ENCODE data around the gene USP37.

Gene USP37

DNA sequence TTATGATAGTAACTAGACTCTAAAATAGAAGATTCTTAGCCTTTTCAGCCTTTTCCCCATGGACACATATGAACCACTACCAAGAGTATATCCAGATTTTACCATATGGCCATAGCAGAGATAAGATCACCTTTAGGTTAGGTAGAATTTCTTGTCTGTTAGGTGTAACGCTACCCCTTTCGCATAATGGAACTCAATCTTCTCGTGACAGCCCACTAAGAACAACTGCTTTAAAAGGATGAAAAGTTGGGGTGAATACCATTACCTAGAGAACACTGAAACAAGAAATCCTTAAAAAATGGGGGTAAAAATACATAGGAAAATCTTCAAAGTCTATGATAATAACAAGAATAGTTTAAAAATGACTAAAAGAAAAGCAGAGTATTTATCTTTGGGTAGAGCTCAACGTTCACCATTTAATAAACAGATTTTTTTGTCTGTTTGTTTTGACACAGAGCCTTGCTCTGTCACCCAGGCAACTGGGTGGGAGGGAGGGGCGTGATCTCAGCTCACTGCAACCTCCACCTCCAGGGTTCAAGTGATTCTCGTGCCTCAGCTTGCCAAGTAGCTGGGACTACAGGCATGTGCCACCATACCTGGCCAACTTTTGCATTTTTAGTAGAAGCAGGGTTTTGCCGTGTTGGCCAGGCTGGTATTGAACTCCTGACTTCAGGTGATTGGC lies 82.0 kb downstream of the USP37 start:
- no peak for DNase-seq (ENCODE audit: extremely low read depth, insufficient read length)
- no peak for TF ChIP-seq CTCF (IDR thresholded peaks at IDR 0.05; ENCODE audit: insufficient read depth, low read length, poor library complexity, severe bottlenecking)
- no peaks in the 10 kb centered on the region; the same call in none of the 2 replicates for H3K36me3 ChIP-seq (ENCODE audit: control insufficient read depth, insufficient read depth, low read length)
- no peaks in the 10 kb centered on the region for H3K27me3 ChIP-seq (replicated peaks; ENCODE audit: control insufficient read depth, insufficient read depth, low read length)
- H3K4me3 ChIP-seq (replicated peaks; ENCODE audit: low read depth, low read length): no peak overlapping the region

- Histone ChIP-seq H3K4me3 (replicated peaks; ENCODE audit: low read depth, low read length) (no peak overlapping the region), H3K27me3 (replicated peaks; ENCODE audit: control insufficient read depth, insufficient read depth, low read length) (no peaks in the 10 kb centered on the region), H3K36me3 (ENCODE audit: control insufficient read depth, insufficient read depth, low read length) (peaks cover 2% of the 10 kb centered on the region; the same call in 1 of the 2 replicates)
- TF ChIP-seq CTCF (IDR thresholded peaks at IDR 0.05; ENCODE audit: insufficient read depth, low read length, poor library complexity, severe bottlenecking): no peak
- no peak for DNase-seq (ENCODE audit: extremely low read depth, insufficient read length)
Observed at GRCh38 chr2:218482651-218483050, 85.5 kb downstream of the USP37 start.

DNA sequence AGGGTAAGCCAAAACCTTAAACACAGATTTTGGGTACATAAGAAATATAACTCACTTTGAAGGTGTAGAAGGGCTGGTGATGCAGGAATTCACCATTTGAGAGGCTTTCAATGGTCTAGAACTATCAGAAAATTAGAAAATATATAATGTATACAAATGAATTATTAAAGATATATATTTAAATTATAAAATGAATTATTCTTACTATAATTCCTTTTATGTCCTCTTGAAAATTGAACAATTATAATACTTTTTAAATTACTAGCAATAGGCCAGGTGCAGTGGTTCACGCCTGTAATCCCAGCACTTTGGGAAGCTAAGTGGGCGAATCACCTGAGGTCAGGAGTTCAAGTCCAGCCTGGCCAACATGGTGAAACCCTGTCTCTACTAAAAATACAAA lies 88.6 kb downstream of the USP37 start:
- H3K27me3 ChIP-seq (replicated peaks; ENCODE audit: control insufficient read depth, insufficient read depth, low read length): no peaks in the 10 kb centered on the region
- TF ChIP-seq CTCF (IDR thresholded peaks at IDR 0.05; ENCODE audit: insufficient read depth, low read length, poor library complexity, severe bottlenecking): no peak
- H3K36me3 ChIP-seq (ENCODE audit: control insufficient read depth, insufficient read depth, low read length): peaks cover 2% of the 10 kb centered on the region; the same call in 1 of the 2 replicates
- H3K4me3 ChIP-seq (replicated peaks; ENCODE audit: low read depth, low read length): no peak overlapping the region
- no peak for DNase-seq (ENCODE audit: extremely low read depth, insufficient read length)

GRCh38 chr2:218478544-218478943 lies 89.6 kb downstream of the USP37 start:
- H3K36me3 ChIP-seq (ENCODE audit: control insufficient read depth, insufficient read depth, low read length): peaks cover 2% of the 10 kb centered on the region; the same call in 1 of the 2 replicates
- DNase-seq (ENCODE audit: extremely low read depth, insufficient read length): no peak

DNA sequence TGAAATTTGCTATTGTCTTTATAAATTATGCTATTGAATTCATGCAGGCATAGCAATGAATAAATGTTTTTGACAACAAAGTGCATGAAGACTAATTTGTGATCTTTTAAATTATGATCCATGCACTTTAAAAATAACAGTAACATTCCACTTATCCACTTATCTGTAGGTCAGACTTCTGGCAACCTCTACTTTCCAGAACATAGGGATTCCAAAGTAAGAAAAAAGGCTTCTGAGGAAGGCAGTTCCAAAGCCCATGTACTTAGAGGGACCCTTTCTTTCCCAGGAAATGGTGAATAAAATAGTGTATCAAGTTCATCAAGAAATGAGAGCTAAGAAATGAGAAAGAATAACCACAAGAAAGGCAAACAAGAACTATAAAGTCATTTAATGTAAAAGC lies 90.9 kb downstream of the USP37 start:
- no peak for DNase-seq (ENCODE audit: extremely low read depth, insufficient read length)
- Histone ChIP-seq H3K36me3 (ENCODE audit: control insufficient read depth, insufficient read depth, low read length) (peaks cover 2% of the 10 kb centered on the region; the same call in 1 of the 2 replicates), H3K4me3 (replicated peaks; ENCODE audit: low read depth, low read length) (no peak overlapping the region), H3K27me3 (replicated peaks; ENCODE audit: control insufficient read depth, insufficient read depth, low read length) (no peaks in the 10 kb centered on the region)
- no peak for TF ChIP-seq CTCF (IDR thresholded peaks at IDR 0.05; ENCODE audit: insufficient read depth, low read length, poor library complexity, severe bottlenecking)

More at GRCh38 chr2:218478544-218478943, 89.6 kb downstream of the USP37 start:
- TF ChIP-seq CTCF (IDR thresholded peaks at IDR 0.05; ENCODE audit: insufficient read depth, low read length, poor library complexity, severe bottlenecking): no peak
- H3K4me3 ChIP-seq (replicated peaks; ENCODE audit: low read depth, low read length): no peak overlapping the region
- no peaks in the 10 kb centered on the region for H3K27me3 ChIP-seq (replicated peaks; ENCODE audit: control insufficient read depth, insufficient read depth, low read length)
